Memory B cell (primary cell): ENCODE results near the gene AFAP1L2.

ENCODE experiments used
- ATAC-seq: fragments of 150-1000 bp; cut with Tn5 transposase; 2 replicates; pipeline ENCODE4 v1.10.0; 2021; ENCODE audit warnings: low read depth, mild to moderate bottlenecking, moderate library complexity
- DNase-seq, 2 donors: peaks; one replicate each; pipeline ENCODE4 v3.0.0; 2022; ENCODE audit warnings: low spot score in 2 of 2
- H3K27ac Mint-ChIP-seq: one replicate; pipeline ENCODE4 v1.8.0; 2022; ENCODE audit warnings: mild to moderate bottlenecking, moderate library complexity, mixed read lengths
- H3K27me3 Mint-ChIP-seq: one replicate; pipeline ENCODE4 v1.8.0; 2022; ENCODE audit warnings: mixed read lengths
- H3K36me3 Mint-ChIP-seq: one replicate; pipeline ENCODE4 v1.8.0; 2022; ENCODE audit warnings: mild to moderate bottlenecking, mixed read lengths
- H3K4me1 Mint-ChIP-seq: one replicate; pipeline ENCODE4 v1.8.0; 2022; ENCODE audit warnings: mixed read lengths
- H3K4me3 Mint-ChIP-seq: one replicate; pipeline ENCODE4 v1.8.0; 2022; ENCODE audit warnings: mild to moderate bottlenecking, moderate library complexity, mixed read lengths
- H3K9me3 Mint-ChIP-seq: one replicate; pipeline ENCODE4 v1.8.0; 2022; ENCODE audit warnings: mixed read lengths

The AFAP1L2 gene

GRCh38 chr10:114429581-114430335 lies 25.5 kb upstream of the AFAP1L2 start:
- Mint-ChIP-seq H3K27ac (no peak overlapping the region), H3K4me1 (no peaks in the 10 kb centered on the region), H3K27me3 (no peaks in the 10 kb centered on the region), H3K4me3 (no peak overlapping the region), H3K9me3 (no peaks in the 10 kb centered on the region), H3K36me3 (peaks cover 32% of the 10 kb centered on the region)
- DNase-seq, result no peak
- ATAC-seq, result no peak

- Mint-ChIP-seq H3K27ac (no peak overlapping the region), H3K9me3 (no peaks in the 10 kb centered on the region), H3K4me3 (no peak overlapping the region), H3K36me3 (peaks cover 26% of the 10 kb centered on the region), H3K27me3 (no peaks in the 10 kb centered on the region), H3K4me1 (no peaks in the 10 kb centered on the region)
- no peak for DNase-seq
- ATAC-seq, result no peak
Observed at GRCh38 chr10:114427124-114427852, 23.0 kb upstream of the AFAP1L2 start.

GRCh38 chr10:114426476-114426875 lies 22.2 kb upstream of the AFAP1L2 start:
- Mint-ChIP-seq H3K4me3 (no peak overlapping the region), H3K27me3 (no peaks in the 10 kb centered on the region), H3K9me3 (no peaks in the 10 kb centered on the region), H3K36me3 (peaks cover 20% of the 10 kb centered on the region), H3K4me1 (no peaks in the 10 kb centered on the region), H3K27ac (no peak overlapping the region)
- DNase-seq, result no peak
- ATAC-seq, result no peak

- Mint-ChIP-seq H3K9me3 (no peaks in the 10 kb centered on the region), H3K27me3 (peaks cover 5% of the 10 kb centered on the region), H3K4me1 (peaks cover 2% of the 10 kb centered on the region), H3K36me3 (no peaks in the 10 kb centered on the region), H3K4me3 (no peak overlapping the region), H3K27ac (no peak overlapping the region)
- DNase-seq, result no peak
- no peak for ATAC-seq
Observed at GRCh38 chr10:114420811-114421485, 16.6 kb upstream of the AFAP1L2 start.

- no peaks in the 10 kb centered on the region for H3K36me3 Mint-ChIP-seq
- no peaks in the 10 kb centered on the region for H3K9me3 Mint-ChIP-seq
- H3K4me3 Mint-ChIP-seq, result no peak overlapping the region
- no peak for ATAC-seq
- no peak for DNase-seq
- no peak overlapping the region for H3K27ac Mint-ChIP-seq
- peaks cover 6% of the 10 kb centered on the region for H3K27me3 Mint-ChIP-seq
- H3K4me1 Mint-ChIP-seq, result peaks cover 2% of the 10 kb centered on the region
Observed at GRCh38 chr10:114418109-114418508, 13.8 kb upstream of the AFAP1L2 start.

GRCh38 chr10:114412907-114413797 lies 8.8 kb upstream of the AFAP1L2 start:
- H3K36me3 Mint-ChIP-seq, result no peaks in the 10 kb centered on the region
- DNase-seq (no peak), ATAC-seq (no peak)
- no peaks in the 10 kb centered on the region for H3K9me3 Mint-ChIP-seq
- no peak overlapping the region for H3K4me3 Mint-ChIP-seq
- no peak overlapping the region for H3K27ac Mint-ChIP-seq
- no peaks in the 10 kb centered on the region for H3K4me1 Mint-ChIP-seq
- H3K27me3 Mint-ChIP-seq, result peaks cover 12% of the 10 kb centered on the region

- DNase-seq (no peak), ATAC-seq (no peak)
- Mint-ChIP-seq H3K4me1 (peaks cover 2% of the 10 kb centered on the region), H3K4me3 (no peak overlapping the region), H3K36me3 (no peaks in the 10 kb centered on the region), H3K27ac (no peak overlapping the region), H3K9me3 (no peaks in the 10 kb centered on the region), H3K27me3 (peaks cover 30% of the 10 kb centered on the region)
Observed at GRCh38 chr10:114408968-114409444, 4.7 kb upstream of the AFAP1L2 start.

- Mint-ChIP-seq H3K27me3 (peaks cover 30% of the 10 kb centered on the region), H3K27ac (no peak overlapping the region), H3K36me3 (no peaks in the 10 kb centered on the region), H3K4me1 (peaks cover 2% of the 10 kb centered on the region), H3K9me3 (no peaks in the 10 kb centered on the region), H3K4me3 (no peak overlapping the region)
- DNase-seq (no peak), ATAC-seq (no peak)
Observed at GRCh38 chr10:114408112-114408967, 4.0 kb upstream of the AFAP1L2 start.

GRCh38 chr10:114406455-114406854 lies 2.2 kb upstream of the AFAP1L2 start:
- H3K36me3 Mint-ChIP-seq, result no peaks in the 10 kb centered on the region
- H3K27me3 Mint-ChIP-seq, result peaks cover 25% of the 10 kb centered on the region
- no peak overlapping the region for H3K27ac Mint-ChIP-seq
- no peaks in the 10 kb centered on the region for H3K9me3 Mint-ChIP-seq
- peaks cover 5% of the 10 kb centered on the region for H3K4me1 Mint-ChIP-seq
- H3K4me3 Mint-ChIP-seq, result no peak overlapping the region
- no peak for DNase-seq
- no peak for ATAC-seq

- H3K27me3 Mint-ChIP-seq, result peaks cover 31% of the 10 kb centered on the region
- DNase-seq (no peak), ATAC-seq (no peak)
- peaks cover 5% of the 10 kb centered on the region for H3K4me1 Mint-ChIP-seq
- H3K27ac Mint-ChIP-seq, result no peak overlapping the region
- H3K4me3 Mint-ChIP-seq, result peak overlapping the region; percentile 47
- H3K36me3 Mint-ChIP-seq, result no peaks in the 10 kb centered on the region
- H3K9me3 Mint-ChIP-seq, result no peaks in the 10 kb centered on the region
Observed at GRCh38 chr10:114405011-114405350, 679 bp upstream of the AFAP1L2 start.

GRCh38 chr10:114403541-114404161 lies 651 bp downstream of the AFAP1L2 start:
- Mint-ChIP-seq H3K27me3 (peaks cover 33% of the 10 kb centered on the region), H3K4me3 (no peak overlapping the region), H3K4me1 (peaks cover 5% of the 10 kb centered on the region), H3K9me3 (no peaks in the 10 kb centered on the region), H3K36me3 (no peaks in the 10 kb centered on the region), H3K27ac (no peak overlapping the region)
- ATAC-seq (no peak), DNase-seq (no peak)

GRCh38 chr10:114402871-114403540 lies 1.3 kb downstream of the AFAP1L2 start:
- DNase-seq (no peak), ATAC-seq (no peak)
- H3K27me3 Mint-ChIP-seq, result peaks cover 35% of the 10 kb centered on the region

More at GRCh38 chr10:114402871-114403540, 1.3 kb downstream of the AFAP1L2 start:
- Mint-ChIP-seq H3K27ac (no peak overlapping the region), H3K9me3 (no peaks in the 10 kb centered on the region), H3K36me3 (no peaks in the 10 kb centered on the region), H3K4me3 (peak overlapping the region; percentile 22), H3K4me1 (peaks cover 5% of the 10 kb centered on the region)
